Cardiac septum (tissue), 1 donor: Measurements from ENCODE around the gene TUFT1. TPM values are rescaled to one million over a fixed set of nuclear protein-coding genes. Genes with fewer than 3 reads are reported as not detected.

Experiments used
- DNase-seq: peaks from one replicate; pipeline ENCODE4 v3.0.0-alpha.2; 2020; ENCODE audit warnings: low spot score
- intact Hi-C: fragments of 100-400 bp; cut with DNase I; formaldehyde crosslinking; loops from one replicate; pipeline ENCODE4 v1.14.0; 2022
- total RNA-seq: library from RNA; stranded (reverse); fragmentation: NEBNext Ultra II Directional; extraction: Animal tissue kit (Norgen Biotek cat#: 25700); gene quantifications from one replicate; pipeline ENCODE4 v1.2.1, GENCODE V29; 2021
- donor health status: DM: no; HTN: no; CAD: no.

The TUFT1 gene
- total RNA-seq, 1 donor from 2014 or later = 4.3 TPM

DNA sequence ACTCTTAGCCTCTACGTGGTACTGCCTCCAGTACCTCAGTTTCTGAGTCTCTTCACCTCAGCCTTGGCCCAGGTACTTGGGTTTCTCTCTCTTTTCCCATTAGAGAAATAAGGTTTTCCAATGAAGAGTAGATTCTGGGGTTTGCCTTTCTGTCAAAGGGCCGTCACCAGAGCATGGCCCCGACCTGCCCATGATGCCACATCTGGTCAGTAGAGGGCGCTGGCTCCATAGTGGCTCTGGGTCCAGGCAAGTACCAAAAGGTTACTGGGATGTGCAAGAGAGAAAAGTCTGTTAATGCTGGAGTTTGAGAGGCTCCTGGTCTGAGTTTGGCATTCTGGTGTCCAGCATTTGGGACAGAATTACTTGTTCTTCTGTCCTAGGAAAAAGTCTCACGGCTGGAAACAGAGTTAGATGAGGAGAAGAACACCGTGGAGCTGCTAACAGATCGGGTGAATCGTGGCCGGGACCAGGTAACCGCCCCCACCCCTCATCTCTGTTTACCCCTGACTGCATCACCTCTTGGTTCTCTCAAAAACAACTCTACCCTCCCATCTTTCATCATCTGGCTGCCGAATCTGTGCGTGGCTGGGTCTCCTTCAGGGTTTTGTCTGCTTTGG, 5.3 kb upstream of the TUFT1 start:
- peak; percentile 91 for DNase-seq
- intact Hi-C loops = loop anchor here (1.0 to 5.0 kb wide), 3 partner anchors 77 to 303 kb away; partner anchors contain the start of genes C2CD4D and POGZ

DNA sequence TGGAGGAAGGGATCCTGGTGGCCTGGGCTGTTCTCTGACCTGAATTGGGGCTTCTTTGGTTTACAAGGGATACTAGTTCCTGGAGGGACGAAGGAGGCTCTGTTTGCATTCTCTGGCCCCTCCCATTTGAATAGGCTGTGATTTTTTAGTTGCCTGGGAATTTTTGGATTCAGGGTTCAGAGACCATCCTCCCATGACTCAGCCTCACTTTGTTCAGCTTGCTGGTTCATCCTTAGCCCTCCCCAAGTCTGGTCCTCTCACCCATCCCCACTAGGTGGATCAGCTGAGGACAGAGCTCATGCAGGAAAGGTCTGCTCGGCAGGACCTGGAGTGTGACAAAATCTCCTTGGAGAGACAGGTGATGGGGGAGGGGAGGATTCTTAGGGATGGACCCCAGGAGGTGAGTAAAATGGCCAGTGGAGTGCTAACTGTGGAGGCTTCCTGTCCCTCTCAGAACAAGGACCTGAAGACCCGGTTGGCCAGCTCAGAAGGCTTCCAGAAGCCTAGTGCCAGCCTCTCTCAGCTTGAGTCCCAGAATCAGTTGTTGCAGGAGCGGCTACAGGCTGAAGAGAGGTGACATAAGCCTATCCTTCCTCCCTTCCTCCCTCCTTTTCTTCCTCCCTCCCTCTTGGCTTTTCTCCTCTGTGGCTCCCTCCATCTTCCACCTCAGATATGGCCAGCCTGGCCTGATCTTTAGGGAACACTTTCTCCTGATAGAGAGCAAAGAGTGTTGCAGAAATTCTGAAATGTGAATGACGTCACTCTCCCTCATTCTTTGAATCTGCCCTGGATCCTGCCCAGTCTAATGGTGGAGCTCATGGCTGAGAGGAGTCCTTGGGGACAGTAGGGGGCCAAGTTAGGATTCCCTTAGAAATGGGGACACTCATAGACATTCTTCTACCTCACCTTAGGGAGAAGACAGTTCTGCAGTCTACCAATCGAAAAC, 4.5 kb upstream of the TUFT1 start:
- no peak for DNase-seq
- intact Hi-C loops = loop anchor here (5.0 kb wide), 1 partner anchor 78 kb away; the partner anchor contains the start of gene POGZ

DNA sequence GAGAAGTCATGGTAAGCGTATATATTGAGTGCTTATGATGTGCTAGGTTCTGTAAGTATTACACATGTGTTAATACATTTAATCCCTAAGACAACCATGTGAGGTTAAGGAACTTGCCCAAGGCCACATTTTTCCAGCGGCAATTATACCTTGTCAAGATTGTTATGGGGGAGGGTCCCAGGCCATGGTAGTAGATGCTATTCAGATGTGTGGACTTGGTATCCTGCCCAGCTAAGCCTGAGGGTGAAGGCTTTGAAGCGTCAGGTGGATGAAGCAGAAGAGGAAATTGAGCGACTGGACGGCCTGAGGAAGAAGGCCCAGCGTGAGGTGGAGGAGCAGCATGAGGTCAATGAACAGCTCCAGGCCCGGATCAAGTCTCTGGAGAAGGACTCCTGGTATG, 3.6 kb upstream of the TUFT1 start:
- no peak for DNase-seq
- intact Hi-C loops = loop anchor here (5.0 kb wide), 1 partner anchor 79 kb away; the partner anchor contains the start of gene POGZ

DNA sequence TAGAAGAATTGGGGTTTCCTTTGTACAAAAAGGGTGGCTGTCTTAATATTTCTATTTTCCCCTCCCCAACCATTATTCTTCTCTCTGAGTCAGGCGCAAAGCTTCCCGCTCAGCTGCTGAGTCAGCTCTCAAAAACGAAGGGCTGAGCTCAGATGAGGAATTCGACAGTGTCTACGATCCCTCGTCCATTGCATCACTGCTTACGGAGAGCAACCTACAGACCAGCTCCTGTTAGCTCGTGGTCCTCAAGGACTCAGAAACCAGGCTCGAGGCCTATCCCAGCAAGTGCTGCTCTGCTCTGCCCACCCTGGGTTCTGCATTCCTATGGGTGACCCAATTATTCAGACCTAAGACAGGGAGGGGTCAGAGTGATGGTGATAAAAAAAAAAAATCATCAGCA, 3.0 kb upstream of the TUFT1 start:
- intact Hi-C loops = loop anchor here (5.0 kb wide), 1 partner anchor 80 kb away; the partner anchor contains the start of gene POGZ
- DNase-seq = no peak

DNA sequence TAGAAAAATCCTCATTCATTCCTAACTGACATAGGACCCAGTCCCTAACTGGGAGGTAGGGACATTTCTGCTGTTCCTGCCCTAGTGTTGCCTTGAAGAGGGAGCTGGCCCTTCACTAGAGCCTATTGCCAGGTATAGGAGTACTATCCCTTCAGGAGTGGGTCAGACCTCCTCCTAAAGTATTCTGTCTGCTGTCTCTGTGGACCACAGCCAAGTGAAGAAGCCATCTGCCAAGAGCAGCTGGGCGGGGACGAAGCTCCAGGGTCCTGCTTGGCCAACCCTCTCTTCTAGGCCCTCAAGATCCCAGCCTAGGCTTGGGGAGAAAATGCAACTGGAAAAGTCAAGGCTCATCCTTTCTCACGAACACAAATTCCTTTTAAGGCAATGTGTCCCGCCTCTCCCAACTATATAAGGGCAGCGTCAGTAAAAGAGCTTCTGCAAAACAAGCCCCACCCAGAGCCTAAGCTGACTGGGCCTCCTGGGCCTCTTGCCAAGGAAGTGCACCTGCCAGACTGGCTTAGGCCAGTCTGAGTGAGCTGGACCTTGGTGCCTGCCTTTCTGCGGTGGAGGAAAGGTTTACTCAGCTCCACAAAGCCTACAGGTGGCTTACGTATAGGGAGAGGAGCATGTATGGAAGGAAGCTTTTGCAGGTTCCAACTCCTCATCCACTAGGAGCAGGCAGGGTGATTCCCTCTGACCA, 638 bp upstream of the TUFT1 start:
- intact Hi-C loops = loop anchor here (5.0 kb wide), 1 partner anchor 82 kb away; the partner anchor contains the start of gene POGZ
- DNase-seq = peak; percentile 90

DNA sequence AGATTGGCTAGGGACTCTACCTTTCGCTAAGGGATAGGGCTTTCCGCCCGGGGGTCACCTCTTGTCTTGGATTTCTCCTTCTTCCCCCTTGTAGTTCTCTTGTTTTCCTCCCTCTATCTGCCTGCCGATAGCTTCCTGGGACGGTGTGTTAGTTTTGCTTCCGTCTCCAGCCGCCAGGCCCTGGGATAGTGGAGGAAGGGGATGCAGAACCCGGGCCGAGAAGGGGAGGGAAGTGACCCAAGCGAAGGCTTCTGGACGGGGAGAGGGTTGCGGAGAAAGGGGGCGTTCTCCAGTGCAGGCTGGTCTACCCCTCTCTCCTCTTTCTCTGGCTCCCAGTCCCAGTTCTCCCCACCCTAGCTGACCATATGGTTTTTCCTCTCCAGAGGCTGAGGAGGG, 871 bp downstream of the TUFT1 start:
- no peak for DNase-seq
- intact Hi-C loops = no loop called here

DNA sequence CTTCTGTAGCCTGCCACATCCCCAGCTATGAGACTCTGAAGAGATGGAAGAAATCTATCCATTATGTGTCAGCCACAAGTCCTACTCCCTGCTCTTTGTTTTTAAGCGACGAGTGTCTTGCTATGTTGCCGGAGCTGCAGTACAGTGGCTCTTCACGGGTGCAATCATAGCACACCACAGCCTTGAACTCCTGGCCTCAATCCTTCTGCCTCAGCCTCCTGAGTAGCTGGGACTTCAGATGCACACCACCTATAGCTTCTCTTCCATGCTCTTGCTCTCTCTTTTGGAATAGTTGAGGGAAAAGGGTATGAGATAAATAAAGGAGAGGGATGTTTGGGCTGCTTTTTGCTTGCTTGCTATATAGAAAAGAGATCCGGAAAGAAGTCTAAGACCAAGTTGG, 1.6 kb downstream of the TUFT1 start:
- no peak for DNase-seq
- intact Hi-C loops = no loop called here

DNA sequence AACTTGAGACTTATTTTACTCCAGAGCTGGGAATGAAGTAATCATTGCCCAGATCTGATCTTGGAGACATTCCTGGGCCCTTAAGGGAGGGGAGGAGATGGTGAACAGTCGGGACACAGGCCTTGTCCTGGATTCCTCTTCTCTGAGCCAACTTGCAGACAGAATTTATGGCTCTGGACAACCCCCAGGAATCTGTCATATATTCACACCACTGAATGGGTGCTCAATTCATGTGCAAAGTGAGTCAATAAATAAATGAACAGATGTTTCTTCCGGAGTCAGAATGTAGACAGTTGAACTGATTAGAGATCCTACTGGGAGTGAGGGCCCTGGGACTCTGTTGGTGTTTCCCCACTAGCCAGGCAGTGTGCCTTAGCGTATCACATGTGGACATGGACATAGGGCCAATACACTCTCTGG, 2.6 kb downstream of the TUFT1 start:
- no peak for DNase-seq
- intact Hi-C loops = no loop called here

DNA sequence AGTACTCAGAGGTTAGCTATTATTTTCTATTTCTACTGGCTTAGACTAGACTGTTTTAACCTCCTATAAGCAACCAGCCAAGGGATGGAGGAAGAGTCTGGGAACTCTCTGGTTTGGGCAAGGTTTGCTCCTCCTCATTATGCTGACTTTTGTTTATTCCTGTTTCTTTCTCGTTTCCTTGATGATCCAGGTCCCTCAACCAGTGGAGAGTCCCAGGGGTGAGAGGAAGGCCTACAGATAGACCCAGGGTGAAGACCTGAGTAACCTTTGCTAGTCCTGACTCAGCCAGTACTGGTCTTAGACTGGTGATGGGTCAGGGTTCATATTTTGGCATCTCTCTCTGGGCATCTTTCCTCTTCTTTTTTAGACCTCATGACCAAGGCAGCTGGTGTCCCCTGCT, 5.4 kb downstream of the TUFT1 start:
- DNase-seq = no peak
- intact Hi-C loops = loop anchor here (5.0 kb wide), 1 partner anchor 103 kb away; no protein-coding TSS in a partner anchor

DNA sequence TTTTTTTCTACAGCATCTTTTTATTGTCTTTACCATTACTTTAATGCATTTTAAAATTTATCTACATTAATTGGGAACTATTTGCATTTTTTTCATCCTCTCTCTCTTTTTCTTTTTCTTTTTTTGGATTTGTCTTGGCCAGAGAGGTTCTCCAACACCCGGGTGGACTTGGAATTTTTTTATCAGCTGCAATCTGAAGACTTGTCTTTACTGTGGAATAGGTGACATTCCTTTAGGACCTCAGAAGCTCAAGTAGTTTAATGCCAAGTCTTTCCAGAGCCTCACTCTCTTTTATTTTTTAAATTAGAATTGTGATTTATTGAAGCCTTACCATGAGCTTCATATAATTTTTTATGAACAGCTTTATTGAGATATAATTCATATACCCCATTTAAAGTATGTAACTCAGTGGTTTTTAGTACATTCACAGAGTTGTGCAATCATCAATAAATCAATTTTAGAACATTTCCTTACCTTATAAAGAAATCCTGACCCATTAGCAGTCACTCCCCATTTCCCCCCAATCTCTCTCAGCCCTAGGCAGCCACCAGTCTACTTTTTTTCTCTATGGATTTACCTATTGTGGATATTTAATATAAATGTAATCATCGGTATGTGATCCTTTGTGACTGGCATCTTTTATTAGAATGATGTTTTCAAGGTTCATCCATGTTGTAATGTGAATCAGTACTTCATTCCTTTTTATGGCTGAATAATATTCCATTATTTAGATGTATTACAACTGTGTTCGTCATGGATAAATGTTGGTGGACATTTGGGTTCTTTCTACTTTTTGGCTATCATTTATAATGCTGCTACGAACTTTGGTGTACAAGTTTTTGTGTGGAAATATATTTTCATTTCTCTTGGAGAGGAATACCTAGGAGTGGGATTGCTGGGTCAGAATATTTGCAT, 6.2 kb downstream of the TUFT1 start:
- no peak for DNase-seq
- intact Hi-C loops = loop anchor here (5.0 kb wide), 1 partner anchor 104 kb away; no protein-coding TSS in a partner anchor

DNA sequence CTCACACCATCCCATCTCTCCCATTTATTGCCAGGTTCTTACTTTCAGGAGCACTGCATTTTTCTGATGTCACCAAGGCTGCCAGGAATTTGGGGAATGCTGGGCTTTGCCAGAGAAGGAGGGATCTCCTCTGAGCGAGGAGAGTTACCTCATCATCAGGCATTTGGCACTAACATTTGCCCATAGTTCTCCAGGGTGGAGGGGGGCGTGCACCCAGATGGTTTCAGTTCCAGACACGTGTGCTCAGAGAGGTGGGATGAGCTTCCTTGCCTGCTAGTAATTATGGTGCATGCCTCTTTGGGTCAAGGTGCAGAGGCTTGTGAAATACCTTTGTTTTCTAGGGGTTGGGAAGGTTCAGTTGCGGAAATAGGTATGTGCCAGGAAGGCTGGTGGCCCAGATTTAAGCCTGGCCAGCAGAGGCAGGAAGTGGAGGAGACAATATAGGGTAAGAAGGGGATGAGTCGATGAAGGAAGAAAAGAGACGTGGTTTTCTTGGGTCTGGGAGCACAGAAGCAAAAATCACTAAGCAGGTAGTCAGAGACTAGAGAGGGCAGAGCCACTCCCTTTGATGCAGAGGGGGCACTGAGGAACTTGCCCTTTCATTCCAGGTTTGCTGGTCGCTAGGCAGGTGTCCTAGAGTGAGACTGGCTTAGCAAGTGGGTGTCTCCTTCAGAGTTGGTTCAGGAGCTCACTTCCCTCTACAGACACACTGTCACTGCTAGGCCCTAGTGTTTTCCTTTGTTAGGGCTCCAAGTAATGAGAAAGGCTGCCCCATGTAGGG, 7.2 kb downstream of the TUFT1 start:
- intact Hi-C loops = loop anchor here (5.0 kb wide), 1 partner anchor 105 kb away; no protein-coding TSS in a partner anchor
- DNase-seq = no peak

DNA sequence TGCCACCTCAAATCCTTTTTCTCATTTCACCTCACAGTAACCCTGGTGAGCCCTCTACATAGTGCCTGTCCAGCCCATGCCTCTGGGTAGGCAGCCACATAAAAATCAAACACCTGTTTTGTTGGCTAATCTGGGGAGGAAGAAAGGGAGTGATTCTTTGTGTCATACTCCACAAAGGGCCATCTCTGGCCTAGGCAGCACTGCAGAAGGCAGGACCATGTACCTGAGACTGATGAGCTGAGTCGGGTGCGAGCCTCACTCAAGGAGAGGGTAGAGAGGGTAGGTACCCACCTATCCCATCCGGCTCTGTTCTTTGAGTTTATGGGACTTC, 7.8 kb downstream of the TUFT1 start:
- intact Hi-C loops = loop anchor here (5.0 kb wide), 1 partner anchor 106 kb away; no protein-coding TSS in a partner anchor

DNA sequence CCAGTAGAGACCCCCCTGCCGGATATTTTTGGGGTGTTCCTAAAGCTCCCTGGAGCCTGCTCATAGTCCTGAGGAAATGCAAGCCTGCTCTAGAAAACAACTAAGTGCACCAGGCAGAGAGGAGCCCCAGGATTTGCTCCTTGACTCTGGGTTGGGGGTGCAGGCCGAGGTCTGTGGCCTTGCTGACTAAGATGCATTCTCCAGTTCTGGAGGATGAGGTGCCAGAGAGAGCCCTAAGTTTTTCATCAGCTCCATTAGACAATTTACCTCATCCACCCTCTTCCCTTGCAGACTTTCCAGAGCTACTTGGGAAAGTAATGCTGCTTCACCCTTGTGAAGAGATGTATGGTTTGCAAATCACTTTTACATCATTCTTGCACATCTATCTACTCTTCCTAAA, 9.1 kb downstream of the TUFT1 start:
- intact Hi-C loops = loop anchor here (5.0 kb wide), 1 partner anchor 107 kb away; no protein-coding TSS in a partner anchor
- DNase-seq = no peak

More for the DNA sequence above, 7.8 kb downstream of the TUFT1 start:
- DNase-seq = no peak

DNA sequence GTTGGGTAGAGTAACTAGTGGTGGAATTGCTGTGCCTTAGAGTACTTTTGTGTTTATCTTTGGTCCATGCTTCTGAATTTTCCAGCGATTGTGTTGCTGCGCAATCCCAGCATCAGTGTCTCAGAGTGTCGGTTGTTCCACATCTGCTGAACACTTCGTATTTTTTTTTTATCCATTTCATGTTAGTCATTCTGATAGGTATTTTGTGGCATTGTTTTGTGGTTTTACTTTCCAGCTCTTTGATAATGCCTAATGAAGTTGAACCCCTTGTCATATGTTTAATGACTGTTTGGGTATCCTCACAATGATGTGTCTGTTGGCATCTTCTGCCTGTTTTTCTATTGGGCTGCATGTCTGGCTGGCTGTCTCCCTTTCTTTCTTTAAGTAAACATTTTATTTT, 13.6 kb downstream of the TUFT1 start:
- DNase-seq = no peak
- intact Hi-C loops = no loop called here

DNA sequence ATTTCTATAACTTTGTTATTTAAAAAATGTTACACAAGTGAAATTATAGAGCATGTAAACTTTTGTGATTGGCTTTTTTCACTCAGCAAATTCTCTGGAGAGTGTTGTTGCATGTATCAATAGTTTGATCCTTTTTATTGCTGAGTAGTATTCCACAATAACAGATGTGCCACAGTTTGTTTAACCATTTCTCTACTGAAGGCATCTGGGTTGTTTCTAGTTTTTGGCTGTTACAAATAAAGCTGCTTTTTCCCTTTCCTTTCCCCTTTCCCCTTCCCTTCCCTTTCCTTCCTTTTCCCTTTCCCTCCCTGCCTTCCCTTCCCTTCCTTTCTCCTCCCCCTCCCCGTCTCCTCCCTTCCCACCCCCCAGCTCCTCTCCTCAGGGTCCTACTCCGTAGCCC, 15.9 kb downstream of the TUFT1 start:
- intact Hi-C loops = no loop called here
- DNase-seq = no peak

DNA sequence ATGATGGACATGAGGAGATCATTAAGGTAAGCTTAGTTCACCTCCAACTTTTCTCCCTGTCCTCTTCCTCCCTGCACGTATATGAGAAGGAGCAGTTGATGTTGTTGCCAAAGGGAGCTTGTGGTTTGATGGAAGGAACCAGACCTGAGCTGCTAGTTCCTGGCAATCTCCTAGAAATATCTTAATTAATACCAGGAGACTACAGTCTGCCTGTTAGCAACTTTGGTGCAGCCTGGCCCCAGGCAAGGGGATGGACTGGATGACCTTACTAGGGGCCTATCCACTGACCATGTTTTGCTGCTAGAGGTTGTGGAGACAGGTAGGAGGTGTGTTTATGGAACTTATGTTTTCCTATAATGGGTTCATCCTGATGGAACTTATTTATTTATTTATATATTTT, 22.6 kb downstream of the TUFT1 start:
- intact Hi-C loops = no loop called here
- DNase-seq = no peak

DNA sequence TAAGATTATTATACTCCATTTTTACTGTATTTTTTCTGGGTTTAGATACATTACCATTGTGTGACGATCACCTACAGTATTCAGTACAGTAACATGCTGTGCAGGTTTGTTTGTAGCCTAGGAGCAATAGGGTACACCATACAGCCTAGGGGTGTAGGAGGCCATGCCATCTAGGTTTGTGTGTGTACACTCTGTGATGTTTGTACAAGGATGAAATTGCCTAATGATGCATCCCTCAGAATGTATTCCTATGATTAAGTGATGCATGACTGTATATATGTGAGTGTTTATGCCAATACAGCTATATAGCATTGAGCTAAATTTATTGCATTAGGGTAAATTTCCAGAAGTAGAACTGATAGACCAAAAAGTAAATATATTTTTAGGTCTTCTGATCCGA, 23.3 kb downstream of the TUFT1 start:
- intact Hi-C loops = no loop called here
- DNase-seq = no peak
